ENCODE data around the gene FAM169A. TPM values are rescaled to one million over a fixed set of nuclear protein-coding genes. Genes with fewer than 3 reads are reported as not detected.

FAM169A gene
- total and polyA plus RNA-seq, 2 donors from 2014 or later, result 3.5 to 8.6 TPM

- DNase-seq, result no peak
- no peak overlapping the region for H3K27ac ChIP-seq (ENCODE audit: low read depth in 2 of 2, low read length in 2 of 2)
- no peak overlapping the region for H3K9ac ChIP-seq (ENCODE audit: low read length in 3 of 3)
- no peak for TF ChIP-seq CTCF (IDR thresholded peaks at IDR 0.05; ENCODE audit: borderline replicate concordance, extremely low read depth, insufficient read depth)
- H3K36me3 ChIP-seq (ENCODE audit: control insufficient read depth in 2 of 3, insufficient read depth in 3 of 3, low read length in 3 of 3), result peaks cover 3 to 6% (median 3%) of the 10 kb centered on the region in 3 donors
- H3K27me3 ChIP-seq (ENCODE audit: control insufficient read depth, insufficient read depth, low read length), result no peaks in the 10 kb centered on the region
- intact Hi-C loops (cut with DNase I), result no loop called here
- H3K4me1 ChIP-seq (ENCODE audit: control insufficient read depth in 2 of 3, insufficient read depth in 2 of 3, low read depth in 1 of 3, low read length in 3 of 3), result peaks cover 0 to 3% (median 0%) of the 10 kb centered on the region in 3 donors
- H3K4me3 ChIP-seq (ENCODE audit: low read length in 3 of 3), result no peak overlapping the region
- H3K9me3 ChIP-seq (ENCODE audit: control insufficient read depth in 2 of 3, insufficient read depth in 1 of 3, low read length in 3 of 3), result no peaks in the 10 kb centered on the region
- FAIRE-seq, result peak; percentile 15
Observed at GRCh38 chr5:74778609-74779008, 87.6 kb downstream of the FAM169A start.

GRCh38 chr5:74772359-74772758 is 93.8 kb downstream of the FAM169A start:
- Histone ChIP-seq H3K4me1 (ENCODE audit: control insufficient read depth in 2 of 3, insufficient read depth in 2 of 3, low read depth in 1 of 3, low read length in 3 of 3) (peaks cover 0 to 8% (median 4%) of the 10 kb centered on the region in 3 donors), H3K9ac (ENCODE audit: low read length in 3 of 3) (no peak overlapping the region), H3K36me3 (ENCODE audit: control insufficient read depth in 2 of 3, insufficient read depth in 3 of 3, low read length in 3 of 3) (peaks cover 5 to 30% (median 14%) of the 10 kb centered on the region in 3 donors), H3K4me3 (ENCODE audit: low read length in 3 of 3) (no peak overlapping the region), H3K27ac (ENCODE audit: low read depth in 2 of 2, low read length in 2 of 2) (no peak overlapping the region), H3K9me3 (ENCODE audit: control insufficient read depth in 2 of 3, insufficient read depth in 1 of 3, low read length in 3 of 3) (no peaks in the 10 kb centered on the region), H3K27me3 (ENCODE audit: control insufficient read depth, insufficient read depth, low read length) (no peaks in the 10 kb centered on the region)
- intact Hi-C loops (cut with DNase I), result no loop called here
- no peak for DNase-seq
- no peak for TF ChIP-seq CTCF (IDR thresholded peaks at IDR 0.05; ENCODE audit: borderline replicate concordance, extremely low read depth, insufficient read depth)
- FAIRE-seq, result no peak

- FAIRE-seq, result no peak
- intact Hi-C loops (cut with DNase I), result no loop called here
- DNase-seq, result peak in 2 of 5 donors; percentile 38 to 62
Observed at GRCh38 chr5:74767579-74767913, 98.6 kb downstream of the FAM169A start.

More at GRCh38 chr5:74767579-74767913, 98.6 kb downstream of the FAM169A start:
- peak overlapping the region; percentile 98 to 100 (median 99) for H3K4me3 ChIP-seq (ENCODE audit: low read length in 3 of 3)
- no peak overlapping the region for H3K27ac ChIP-seq (ENCODE audit: low read depth in 2 of 2, low read length in 2 of 2)
- H3K9ac ChIP-seq (ENCODE audit: low read length in 3 of 3), result peak overlapping the region; percentile 68 to 98 (median 96)
- no peaks in the 10 kb centered on the region for H3K27me3 ChIP-seq (ENCODE audit: control insufficient read depth, insufficient read depth, low read length)
- no peak for TF ChIP-seq CTCF (IDR thresholded peaks at IDR 0.05; ENCODE audit: borderline replicate concordance, extremely low read depth, insufficient read depth)
- no peaks in the 10 kb centered on the region for H3K9me3 ChIP-seq (ENCODE audit: control insufficient read depth in 2 of 3, insufficient read depth in 1 of 3, low read length in 3 of 3)
- H3K4me1 ChIP-seq (ENCODE audit: control insufficient read depth in 2 of 3, insufficient read depth in 2 of 3, low read depth in 1 of 3, low read length in 3 of 3), result peaks cover 0 to 13% (median 5%) of the 10 kb centered on the region in 3 donors
- peaks cover 2 to 16% (median 3%) of the 10 kb centered on the region in 3 donors for H3K36me3 ChIP-seq (ENCODE audit: control insufficient read depth in 2 of 3, insufficient read depth in 3 of 3, low read length in 3 of 3)
